Cerebellar nuclear complex (tissue), 1 donor: ENCODE results near the gene FNDC11.

Experiments used
- DNase-seq, 2 experiments: peaks; one replicate each; lab custom pipeline; 2025; lab: John Stamatoyannopoulos, UW

FNDC11 gene

GRCh38 chr20:63525185-63525584 is 28.8 kb upstream of the FNDC11 start:
- no peak for DNase-seq

- DNase-seq: no peak
Observed at GRCh38 chr20:63525971-63526370, 28.0 kb upstream of the FNDC11 start.

- no peak for DNase-seq
Observed at GRCh38 chr20:63527184-63527583, 26.8 kb upstream of the FNDC11 start.

GRCh38 chr20:63529180-63529860 is 24.6 kb upstream of the FNDC11 start:
- DNase-seq: no peak

GRCh38 chr20:63529861-63530787 is 23.8 kb upstream of the FNDC11 start:
- no peak for DNase-seq

- DNase-seq: no peak
Observed at GRCh38 chr20:63530788-63531160, 23.2 kb upstream of the FNDC11 start.

- DNase-seq: no peak
Observed at GRCh38 chr20:63531686-63532448, 22.1 kb upstream of the FNDC11 start.

GRCh38 chr20:63532449-63532971 is 21.4 kb upstream of the FNDC11 start:
- no peak for DNase-seq

GRCh38 chr20:63533388-63533787 is 20.6 kb upstream of the FNDC11 start:
- DNase-seq: no peak

- DNase-seq: no peak
Observed at GRCh38 chr20:63533871-63534393, 20.0 kb upstream of the FNDC11 start.

GRCh38 chr20:63534427-63534830 is 19.5 kb upstream of the FNDC11 start:
- no peak for DNase-seq

- DNase-seq: no peak
Observed at GRCh38 chr20:63534831-63535651, 18.9 kb upstream of the FNDC11 start.

GRCh38 chr20:63536241-63536977 is 17.6 kb upstream of the FNDC11 start:
- DNase-seq: no peak

- DNase-seq: no peak
Observed at GRCh38 chr20:63536997-63537524, 16.9 kb upstream of the FNDC11 start, which contains the start of gene PTK6. TSS of gene PTK6 (minus strand) at chr20:63537376. CDS start at chr20:63537314, 62 bp downstream.

GRCh38 chr20:63537525-63538203 is 16.3 kb upstream of the FNDC11 start:
- no peak for DNase-seq

GRCh38 chr20:63538204-63539091 is 15.5 kb upstream of the FNDC11 start:
- DNase-seq: no peak

GRCh38 chr20:63539092-63539430 is 14.9 kb upstream of the FNDC11 start:
- DNase-seq: no peak
